NB4 (cell line): ENCODE results near the gene CCDC186.

Experiments used
- TF ChIP-seq, protein P1 (sequence below): IDR thresholded peaks from one replicate; pipeline ENCODE4 v1.5.1; 2012; ENCODE audit warnings: low read depth, low read length
- TF ChIP-seq, protein P2 (sequence below): IDR thresholded peaks from 2 replicates; pipeline ENCODE4 v1.6.1; 2011; ENCODE audit warnings: low read depth, low read length

DNA sequence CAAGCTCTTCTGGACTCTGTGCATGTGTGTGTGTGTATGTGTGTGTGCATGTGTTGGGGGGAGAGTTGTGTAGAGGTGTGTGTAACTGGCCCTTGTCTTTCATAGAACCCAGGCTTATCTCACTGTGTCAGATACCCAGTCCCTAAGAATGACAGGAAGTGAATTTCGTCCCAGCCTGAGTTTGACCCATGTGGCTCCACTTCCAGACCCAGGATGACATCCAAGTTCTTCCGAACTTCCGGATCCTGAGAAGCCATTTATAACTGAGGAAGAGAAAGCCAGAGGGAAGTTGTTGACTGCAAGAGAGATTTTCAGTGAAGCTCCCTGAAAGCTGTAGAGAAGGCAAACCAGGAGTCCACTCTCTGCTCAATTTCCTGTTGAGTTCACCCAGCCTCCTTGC, 77.1 kb downstream of the CCDC186 start:
- TF ChIP-seq, protein P1, sequence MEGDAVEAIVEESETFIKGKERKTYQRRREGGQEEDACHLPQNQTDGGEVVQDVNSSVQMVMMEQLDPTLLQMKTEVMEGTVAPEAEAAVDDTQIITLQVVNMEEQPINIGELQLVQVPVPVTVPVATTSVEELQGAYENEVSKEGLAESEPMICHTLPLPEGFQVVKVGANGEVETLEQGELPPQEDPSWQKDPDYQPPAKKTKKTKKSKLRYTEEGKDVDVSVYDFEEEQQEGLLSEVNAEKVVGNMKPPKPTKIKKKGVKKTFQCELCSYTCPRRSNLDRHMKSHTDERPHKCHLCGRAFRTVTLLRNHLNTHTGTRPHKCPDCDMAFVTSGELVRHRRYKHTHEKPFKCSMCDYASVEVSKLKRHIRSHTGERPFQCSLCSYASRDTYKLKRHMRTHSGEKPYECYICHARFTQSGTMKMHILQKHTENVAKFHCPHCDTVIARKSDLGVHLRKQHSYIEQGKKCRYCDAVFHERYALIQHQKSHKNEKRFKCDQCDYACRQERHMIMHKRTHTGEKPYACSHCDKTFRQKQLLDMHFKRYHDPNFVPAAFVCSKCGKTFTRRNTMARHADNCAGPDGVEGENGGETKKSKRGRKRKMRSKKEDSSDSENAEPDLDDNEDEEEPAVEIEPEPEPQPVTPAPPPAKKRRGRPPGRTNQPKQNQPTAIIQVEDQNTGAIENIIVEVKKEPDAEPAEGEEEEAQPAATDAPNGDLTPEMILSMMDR, result no peak
- TF ChIP-seq, protein P2, sequence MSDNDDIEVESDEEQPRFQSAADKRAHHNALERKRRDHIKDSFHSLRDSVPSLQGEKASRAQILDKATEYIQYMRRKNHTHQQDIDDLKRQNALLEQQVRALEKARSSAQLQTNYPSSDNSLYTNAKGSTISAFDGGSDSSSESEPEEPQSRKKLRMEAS, result no peak
